ENCODE results near the gene STARD13.

Gene STARD13

GRCh38 chr13:33262062-33262487 lies 23.5 kb downstream of the STARD13 start:
- Histone ChIP-seq H3K9me3 (ENCODE audit: severe bottlenecking) (no peaks in the 10 kb centered on the region), H3K4me3 (ENCODE audit: low read depth, low read length) (no peak overlapping the region), H3K27ac (no peak overlapping the region), H3K36me3 (no peaks in the 10 kb centered on the region), H3K27me3 (ENCODE audit: insufficient read depth, low read depth, severe bottlenecking) (no peaks in the 10 kb centered on the region)
- DNase-seq = no peak
- TF ChIP-seq CTCF (IDR thresholded peaks at IDR 0.05; ENCODE audit: low read depth, low read length) = no peak

GRCh38 chr13:33261387-33262061 lies 24.0 kb downstream of the STARD13 start:
- no peak for TF ChIP-seq CTCF (IDR thresholded peaks at IDR 0.05; ENCODE audit: low read depth, low read length)
- H3K36me3 ChIP-seq = no peaks in the 10 kb centered on the region
- H3K27ac ChIP-seq = no peak overlapping the region

GRCh38 chr13:33260168-33261098 lies 25.1 kb downstream of the STARD13 start:
- H3K27ac ChIP-seq = no peak overlapping the region
- TF ChIP-seq CTCF (IDR thresholded peaks at IDR 0.05; ENCODE audit: low read depth, low read length) = no peak
- no peaks in the 10 kb centered on the region for H3K9me3 ChIP-seq (ENCODE audit: severe bottlenecking)
- no peak for DNase-seq
- H3K27me3 ChIP-seq (ENCODE audit: insufficient read depth, low read depth, severe bottlenecking) = no peaks in the 10 kb centered on the region
- H3K4me3 ChIP-seq (ENCODE audit: low read depth, low read length) = no peak overlapping the region
- no peaks in the 10 kb centered on the region for H3K36me3 ChIP-seq

More at GRCh38 chr13:33261387-33262061, 24.0 kb downstream of the STARD13 start:
- DNase-seq = no peak
- Histone ChIP-seq H3K4me3 (ENCODE audit: low read depth, low read length) (no peak overlapping the region), H3K27me3 (ENCODE audit: insufficient read depth, low read depth, severe bottlenecking) (no peaks in the 10 kb centered on the region), H3K9me3 (ENCODE audit: severe bottlenecking) (no peaks in the 10 kb centered on the region)

- H3K4me3 ChIP-seq (ENCODE audit: low read depth, low read length) = no peak overlapping the region
- H3K27ac ChIP-seq = no peak overlapping the region
- H3K9me3 ChIP-seq (ENCODE audit: severe bottlenecking) = no peaks in the 10 kb centered on the region
- TF ChIP-seq CTCF (IDR thresholded peaks at IDR 0.05; ENCODE audit: low read depth, low read length) = no peak
- H3K36me3 ChIP-seq = no peaks in the 10 kb centered on the region
- no peak for DNase-seq
- no peaks in the 10 kb centered on the region for H3K27me3 ChIP-seq (ENCODE audit: insufficient read depth, low read depth, severe bottlenecking)
Measured at GRCh38 chr13:33259296-33259695, 26.3 kb downstream of the STARD13 start.

GRCh38 chr13:33258808-33259193 lies 26.8 kb downstream of the STARD13 start:
- Histone ChIP-seq H3K36me3 (no peaks in the 10 kb centered on the region), H3K27me3 (ENCODE audit: insufficient read depth, low read depth, severe bottlenecking) (no peaks in the 10 kb centered on the region), H3K27ac (no peak overlapping the region), H3K9me3 (ENCODE audit: severe bottlenecking) (no peaks in the 10 kb centered on the region), H3K4me3 (ENCODE audit: low read depth, low read length) (no peak overlapping the region)
- no peak for DNase-seq
- no peak for TF ChIP-seq CTCF (IDR thresholded peaks at IDR 0.05; ENCODE audit: low read depth, low read length)

All from WERI-Rb-1 (cell line).